ENCODE results near the gene CEMIP.

DNA sequence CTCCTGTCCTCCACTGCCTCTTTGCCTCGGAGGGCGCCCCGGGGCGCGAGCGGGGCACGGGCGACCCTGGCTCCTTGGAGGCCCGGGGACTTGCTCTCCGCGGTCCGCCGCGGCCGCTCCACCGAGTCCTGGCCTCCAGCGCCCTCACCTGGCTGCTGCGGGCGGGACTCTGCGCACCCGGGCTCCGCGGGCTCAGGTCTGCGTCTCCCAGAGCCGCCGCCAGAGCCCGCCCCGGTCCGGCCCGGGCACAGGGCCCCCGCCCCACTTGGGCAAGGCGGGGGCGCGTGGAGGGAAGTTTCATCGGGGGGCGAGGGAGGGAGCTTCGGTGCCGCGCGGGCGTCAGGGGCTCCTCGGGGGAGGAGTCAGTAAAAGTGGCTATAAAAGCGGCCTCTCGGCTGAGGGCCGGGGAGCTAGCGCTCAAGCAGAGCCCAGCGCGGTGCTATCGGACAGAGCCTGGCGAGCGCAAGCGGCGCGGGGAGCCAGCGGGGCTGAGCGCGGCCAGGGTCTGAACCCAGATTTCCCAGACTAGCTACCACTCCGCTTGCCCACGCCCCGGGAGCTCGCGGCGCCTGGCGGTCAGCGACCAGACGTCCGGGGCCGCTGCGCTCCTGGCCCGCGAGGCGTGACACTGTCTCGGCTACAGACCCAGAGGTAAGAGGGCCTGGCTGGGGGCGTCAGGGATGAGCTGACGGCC is at the start of gene CEMIP:
- peak; percentile 97 for TF ChIP-seq CTCF (conservative IDR thresholded peaks at IDR 0.05; ENCODE audit: low read depth, low read length)
- no peak for TF ChIP-seq RCOR1 (IDR thresholded peaks at IDR 0.05; ENCODE audit: insufficient replicate concordance, low read length)
- TF ChIP-seq, protein P1, sequence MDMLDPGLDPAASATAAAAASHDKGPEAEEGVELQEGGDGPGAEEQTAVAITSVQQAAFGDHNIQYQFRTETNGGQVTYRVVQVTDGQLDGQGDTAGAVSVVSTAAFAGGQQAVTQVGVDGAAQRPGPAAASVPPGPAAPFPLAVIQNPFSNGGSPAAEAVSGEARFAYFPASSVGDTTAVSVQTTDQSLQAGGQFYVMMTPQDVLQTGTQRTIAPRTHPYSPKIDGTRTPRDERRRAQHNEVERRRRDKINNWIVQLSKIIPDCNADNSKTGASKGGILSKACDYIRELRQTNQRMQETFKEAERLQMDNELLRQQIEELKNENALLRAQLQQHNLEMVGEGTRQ (IDR thresholded peaks at IDR 0.05; ENCODE audit: low read depth, low read length), result no peak
- TF ChIP-seq RAD21 (IDR thresholded peaks at IDR 0.05; ENCODE audit: low read length), result peak; percentile 88
- no peak for TF ChIP-seq BHLHE40 (IDR thresholded peaks at IDR 0.05; ENCODE audit: low read depth, low read length)
- TF ChIP-seq, protein P2, sequence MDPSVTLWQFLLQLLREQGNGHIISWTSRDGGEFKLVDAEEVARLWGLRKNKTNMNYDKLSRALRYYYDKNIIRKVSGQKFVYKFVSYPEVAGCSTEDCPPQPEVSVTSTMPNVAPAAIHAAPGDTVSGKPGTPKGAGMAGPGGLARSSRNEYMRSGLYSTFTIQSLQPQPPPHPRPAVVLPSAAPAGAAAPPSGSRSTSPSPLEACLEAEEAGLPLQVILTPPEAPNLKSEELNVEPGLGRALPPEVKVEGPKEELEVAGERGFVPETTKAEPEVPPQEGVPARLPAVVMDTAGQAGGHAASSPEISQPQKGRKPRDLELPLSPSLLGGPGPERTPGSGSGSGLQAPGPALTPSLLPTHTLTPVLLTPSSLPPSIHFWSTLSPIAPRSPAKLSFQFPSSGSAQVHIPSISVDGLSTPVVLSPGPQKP (IDR thresholded peaks at IDR 0.05; ENCODE audit: borderline replicate concordance, low read depth, low read length), result no peak
- peak; percentile 98 for TF ChIP-seq POLR2A (IDR thresholded peaks at IDR 0.05; ENCODE audit: low read depth, low read length)
- no peak for TF ChIP-seq RFX5 (IDR thresholded peaks at IDR 0.05; ENCODE audit: low read depth, low read length)
- peak; percentile 83 for TF ChIP-seq SMC3 (IDR thresholded peaks at IDR 0.05; ENCODE audit: low read depth, low read length)

All from IMR-90 (cell line).